ENCODE measurements around the gene PCED1B.

DNA sequence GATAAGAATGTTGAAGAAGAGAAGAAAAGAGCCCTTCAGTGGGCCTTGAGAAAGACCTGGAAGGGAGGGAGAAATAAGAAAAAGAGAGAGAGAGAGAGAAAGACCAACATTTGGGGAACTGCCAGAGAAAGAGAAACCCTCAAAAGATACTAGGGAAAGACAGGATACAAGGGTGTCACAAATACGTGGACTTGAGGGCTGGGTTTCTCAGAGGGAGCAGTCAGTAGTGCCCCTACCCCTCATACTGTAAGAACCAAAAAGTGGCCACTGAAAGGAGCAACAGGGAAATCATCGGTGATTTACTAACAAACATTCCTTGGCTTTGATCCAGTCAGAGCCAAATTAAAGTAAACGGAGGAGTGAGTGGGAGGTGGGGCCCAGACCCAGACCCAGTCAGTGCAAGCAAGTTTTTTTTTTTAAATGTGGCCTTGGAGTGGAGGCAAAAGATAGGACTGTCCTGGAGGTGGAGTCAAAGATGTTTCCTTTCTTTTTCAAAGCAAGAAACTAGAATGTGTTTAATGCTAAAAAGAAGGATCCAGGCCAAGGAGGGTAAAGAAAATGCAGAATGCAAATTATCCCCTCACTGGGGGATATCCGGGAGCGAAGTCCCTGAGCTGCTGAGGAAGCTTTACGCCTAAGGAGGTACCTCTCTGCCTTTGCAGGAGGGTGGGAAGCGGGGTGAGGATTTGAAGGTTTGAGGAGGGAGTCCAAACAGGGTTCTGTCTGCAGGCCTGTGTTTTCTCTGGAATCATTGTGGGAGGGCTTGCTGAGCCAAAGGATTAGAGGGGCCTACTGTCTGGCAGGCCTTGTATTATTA is 143.8 kb downstream of the PCED1B start:
- TF ChIP-seq, protein P1, sequence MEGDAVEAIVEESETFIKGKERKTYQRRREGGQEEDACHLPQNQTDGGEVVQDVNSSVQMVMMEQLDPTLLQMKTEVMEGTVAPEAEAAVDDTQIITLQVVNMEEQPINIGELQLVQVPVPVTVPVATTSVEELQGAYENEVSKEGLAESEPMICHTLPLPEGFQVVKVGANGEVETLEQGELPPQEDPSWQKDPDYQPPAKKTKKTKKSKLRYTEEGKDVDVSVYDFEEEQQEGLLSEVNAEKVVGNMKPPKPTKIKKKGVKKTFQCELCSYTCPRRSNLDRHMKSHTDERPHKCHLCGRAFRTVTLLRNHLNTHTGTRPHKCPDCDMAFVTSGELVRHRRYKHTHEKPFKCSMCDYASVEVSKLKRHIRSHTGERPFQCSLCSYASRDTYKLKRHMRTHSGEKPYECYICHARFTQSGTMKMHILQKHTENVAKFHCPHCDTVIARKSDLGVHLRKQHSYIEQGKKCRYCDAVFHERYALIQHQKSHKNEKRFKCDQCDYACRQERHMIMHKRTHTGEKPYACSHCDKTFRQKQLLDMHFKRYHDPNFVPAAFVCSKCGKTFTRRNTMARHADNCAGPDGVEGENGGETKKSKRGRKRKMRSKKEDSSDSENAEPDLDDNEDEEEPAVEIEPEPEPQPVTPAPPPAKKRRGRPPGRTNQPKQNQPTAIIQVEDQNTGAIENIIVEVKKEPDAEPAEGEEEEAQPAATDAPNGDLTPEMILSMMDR (conservative IDR thresholded peaks at IDR 0.05; ENCODE audit: low read depth in 2 of 2), result no peak
- TF ChIP-seq, protein P2, sequence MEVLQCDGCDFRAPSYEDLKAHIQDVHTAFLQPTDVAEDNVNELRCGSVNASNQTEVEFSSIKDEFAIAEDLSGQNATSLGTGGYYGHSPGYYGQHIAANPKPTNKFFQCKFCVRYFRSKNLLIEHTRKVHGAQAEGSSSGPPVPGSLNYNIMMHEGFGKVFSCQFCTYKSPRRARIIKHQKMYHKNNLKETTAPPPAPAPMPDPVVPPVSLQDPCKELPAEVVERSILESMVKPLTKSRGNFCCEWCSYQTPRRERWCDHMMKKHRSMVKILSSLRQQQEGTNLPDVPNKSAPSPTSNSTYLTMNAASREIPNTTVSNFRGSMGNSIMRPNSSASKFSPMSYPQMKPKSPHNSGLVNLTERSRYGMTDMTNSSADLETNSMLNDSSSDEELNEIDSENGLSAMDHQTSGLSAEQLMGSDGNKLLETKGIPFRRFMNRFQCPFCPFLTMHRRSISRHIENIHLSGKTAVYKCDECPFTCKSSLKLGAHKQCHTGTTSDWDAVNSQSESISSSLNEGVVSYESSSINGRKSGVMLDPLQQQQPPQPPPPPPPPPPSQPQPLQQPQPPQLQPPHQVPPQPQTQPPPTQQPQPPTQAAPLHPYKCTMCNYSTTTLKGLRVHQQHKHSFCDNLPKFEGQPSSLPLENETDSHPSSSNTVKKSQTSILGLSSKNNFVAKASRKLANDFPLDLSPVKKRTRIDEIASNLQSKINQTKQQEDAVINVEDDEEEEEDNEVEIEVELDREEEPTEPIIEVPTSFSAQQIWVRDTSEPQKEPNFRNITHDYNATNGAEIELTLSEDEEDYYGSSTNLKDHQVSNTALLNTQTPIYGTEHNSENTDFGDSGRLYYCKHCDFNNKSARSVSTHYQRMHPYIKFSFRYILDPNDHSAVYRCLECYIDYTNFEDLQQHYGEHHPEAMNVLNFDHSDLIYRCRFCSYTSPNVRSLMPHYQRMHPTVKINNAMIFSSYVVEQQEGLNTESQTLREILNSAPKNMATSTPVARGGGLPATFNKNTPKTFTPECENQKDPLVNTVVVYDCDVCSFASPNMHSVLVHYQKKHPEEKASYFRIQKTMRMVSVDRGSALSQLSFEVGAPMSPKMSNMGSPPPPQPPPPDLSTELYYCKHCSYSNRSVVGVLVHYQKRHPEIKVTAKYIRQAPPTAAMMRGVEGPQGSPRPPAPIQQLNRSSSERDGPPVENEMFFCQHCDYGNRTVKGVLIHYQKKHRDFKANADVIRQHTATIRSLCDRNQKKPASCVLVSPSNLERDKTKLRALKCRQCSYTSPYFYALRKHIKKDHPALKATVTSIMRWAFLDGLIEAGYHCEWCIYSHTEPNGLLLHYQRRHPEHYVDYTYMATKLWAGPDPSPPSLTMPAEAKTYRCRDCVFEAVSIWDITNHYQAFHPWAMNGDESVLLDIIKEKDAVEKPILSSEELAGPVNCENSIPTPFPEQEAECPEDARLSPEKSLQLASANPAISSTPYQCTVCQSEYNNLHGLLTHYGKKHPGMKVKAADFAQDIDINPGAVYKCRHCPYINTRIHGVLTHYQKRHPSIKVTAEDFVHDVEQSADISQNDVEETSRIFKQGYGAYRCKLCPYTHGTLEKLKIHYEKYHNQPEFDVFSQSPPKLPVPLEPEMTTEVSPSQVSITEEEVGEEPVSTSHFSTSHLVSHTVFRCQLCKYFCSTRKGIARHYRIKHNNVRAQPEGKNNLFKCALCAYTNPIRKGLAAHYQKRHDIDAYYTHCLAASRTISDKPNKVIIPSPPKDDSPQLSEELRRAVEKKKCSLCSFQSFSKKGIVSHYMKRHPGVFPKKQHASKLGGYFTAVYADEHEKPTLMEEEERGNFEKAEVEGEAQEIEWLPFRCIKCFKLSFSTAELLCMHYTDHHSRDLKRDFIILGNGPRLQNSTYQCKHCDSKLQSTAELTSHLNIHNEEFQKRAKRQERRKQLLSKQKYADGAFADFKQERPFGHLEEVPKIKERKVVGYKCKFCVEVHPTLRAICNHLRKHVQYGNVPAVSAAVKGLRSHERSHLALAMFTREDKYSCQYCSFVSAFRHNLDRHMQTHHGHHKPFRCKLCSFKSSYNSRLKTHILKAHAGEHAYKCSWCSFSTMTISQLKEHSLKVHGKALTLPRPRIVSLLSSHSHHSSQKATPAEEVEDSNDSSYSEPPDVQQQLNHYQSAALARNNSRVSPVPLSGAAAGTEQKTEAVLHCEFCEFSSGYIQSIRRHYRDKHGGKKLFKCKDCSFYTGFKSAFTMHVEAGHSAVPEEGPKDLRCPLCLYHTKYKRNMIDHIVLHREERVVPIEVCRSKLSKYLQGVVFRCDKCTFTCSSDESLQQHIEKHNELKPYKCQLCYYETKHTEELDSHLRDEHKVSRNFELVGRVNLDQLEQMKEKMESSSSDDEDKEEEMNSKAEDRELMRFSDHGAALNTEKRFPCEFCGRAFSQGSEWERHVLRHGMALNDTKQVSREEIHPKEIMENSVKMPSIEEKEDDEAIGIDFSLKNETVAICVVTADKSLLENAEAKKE (CRISPR knock-in tag; IDR thresholded peaks at IDR 0.05), result peak; percentile 34; the same call in 1 of the 2 replicates
- TF ChIP-seq POLR2AphosphoS5 (IDR thresholded peaks at IDR 0.05; ENCODE audit: low read depth), result peak; percentile 52; the same call in 1 of the 2 replicates
- TF ChIP-seq EZH2 (IDR thresholded peaks at IDR 0.05; ENCODE audit: low read depth, unreplicated experiment), result no peak
- TF ChIP-seq CREB1 (CRISPR knock-in tag; IDR thresholded peaks at IDR 0.05; ENCODE audit: low read depth), result no peak
- no peak for TF ChIP-seq ZNF114 (CRISPR knock-in tag; IDR thresholded peaks at IDR 0.05)
- TF ChIP-seq, protein P3, sequence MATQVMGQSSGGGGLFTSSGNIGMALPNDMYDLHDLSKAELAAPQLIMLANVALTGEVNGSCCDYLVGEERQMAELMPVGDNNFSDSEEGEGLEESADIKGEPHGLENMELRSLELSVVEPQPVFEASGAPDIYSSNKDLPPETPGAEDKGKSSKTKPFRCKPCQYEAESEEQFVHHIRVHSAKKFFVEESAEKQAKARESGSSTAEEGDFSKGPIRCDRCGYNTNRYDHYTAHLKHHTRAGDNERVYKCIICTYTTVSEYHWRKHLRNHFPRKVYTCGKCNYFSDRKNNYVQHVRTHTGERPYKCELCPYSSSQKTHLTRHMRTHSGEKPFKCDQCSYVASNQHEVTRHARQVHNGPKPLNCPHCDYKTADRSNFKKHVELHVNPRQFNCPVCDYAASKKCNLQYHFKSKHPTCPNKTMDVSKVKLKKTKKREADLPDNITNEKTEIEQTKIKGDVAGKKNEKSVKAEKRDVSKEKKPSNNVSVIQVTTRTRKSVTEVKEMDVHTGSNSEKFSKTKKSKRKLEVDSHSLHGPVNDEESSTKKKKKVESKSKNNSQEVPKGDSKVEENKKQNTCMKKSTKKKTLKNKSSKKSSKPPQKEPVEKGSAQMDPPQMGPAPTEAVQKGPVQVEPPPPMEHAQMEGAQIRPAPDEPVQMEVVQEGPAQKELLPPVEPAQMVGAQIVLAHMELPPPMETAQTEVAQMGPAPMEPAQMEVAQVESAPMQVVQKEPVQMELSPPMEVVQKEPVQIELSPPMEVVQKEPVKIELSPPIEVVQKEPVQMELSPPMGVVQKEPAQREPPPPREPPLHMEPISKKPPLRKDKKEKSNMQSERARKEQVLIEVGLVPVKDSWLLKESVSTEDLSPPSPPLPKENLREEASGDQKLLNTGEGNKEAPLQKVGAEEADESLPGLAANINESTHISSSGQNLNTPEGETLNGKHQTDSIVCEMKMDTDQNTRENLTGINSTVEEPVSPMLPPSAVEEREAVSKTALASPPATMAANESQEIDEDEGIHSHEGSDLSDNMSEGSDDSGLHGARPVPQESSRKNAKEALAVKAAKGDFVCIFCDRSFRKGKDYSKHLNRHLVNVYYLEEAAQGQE (IDR thresholded peaks at IDR 0.05; ENCODE audit: unreplicated experiment), result no peak

All from GM23338 (cell line).